Esophagus muscularis mucosa (tissue), 4 donors: ENCODE measurements around the gene ADAT1. TPM values are rescaled to one million over a fixed set of nuclear protein-coding genes. Genes with fewer than 3 reads are reported as not detected.

Experiments
- DNase-seq: peaks from one replicate; pipeline ENCODE4 v3.0.0-alpha.2; 2017; ENCODE audit errors: extremely low spot score
- H3K27ac ChIP-seq, 4 donors: fragments of 200-600 bp; sonication (generic); replicated peaks in 1 of 4; 1 replicate in 3 of 4; 2 replicates in 1 of 4; pipeline ENCODE4 v1.5.1; 2016 to 2019; ENCODE audit warnings: mild to moderate bottlenecking in 1 of 4
- H3K27me3 ChIP-seq, 4 donors: fragments of 200-600 bp; sonication (generic); one replicate each; pipeline versions ENCODE4 v1.5.1 to v1.6.0; 2016 to 2019
- H3K36me3 ChIP-seq, 4 donors: fragments of 200-600 bp; sonication (generic); one replicate each; pipeline ENCODE4 v1.5.1; 2016 to 2019
- H3K4me1 ChIP-seq, 4 donors: fragments of 200-600 bp; sonication (generic); one replicate each; pipeline ENCODE4 v1.5.1; 2016 to 2019
- H3K4me3 ChIP-seq, 4 donors: fragments of 200-600 bp; sonication (generic); 1 replicate in 2 of 4; 2 replicates in 2 of 4; pipeline ENCODE4 v1.5.1; 2016 to 2019; ENCODE audit warnings: mild to moderate bottlenecking in 4 of 4, moderate library complexity in 1 of 4
- H3K9me3 ChIP-seq, 4 donors: fragments of 200-600 bp; sonication (generic); 1 replicate in 3 of 4; 2 replicates in 1 of 4; pipeline ENCODE4 v1.5.1; 2016 to 2019
- EP300 ChIP-seq: sonication (generic); formaldehyde crosslinking; IDR thresholded peaks from one replicate; pipeline ENCODE4 v1.6.1; 2017; ENCODE audit warnings: antibody characterized with exemption
- POLR2A ChIP-seq: fragments of 450-650 bp; IDR thresholded peaks from one replicate; pipeline ENCODE4 v1.6.1; 2017; ENCODE audit warnings: antibody characterized with exemption, moderate library complexity, mild to moderate bottlenecking, low read depth
- POLR2AphosphoS5 ChIP-seq, 2 donors: sonication (generic); formaldehyde crosslinking; IDR thresholded peaks; one replicate each; pipeline ENCODE4 v1.6.1; 2017; ENCODE audit warnings: antibody characterized with exemption in 2 of 2
- WGBS: methylation state at CpG from one replicate; pipeline ENCODE4 v1.1.5; 2018; 5-methylcytosine and 5-hydroxymethylcytosine counted together
- intact Hi-C: fragments of 100-400 bp; cut with DNase I; formaldehyde crosslinking; loops from one replicate; pipeline ENCODE4 v1.15.1; 2023
- total RNA-seq, 4 donors: library from RNA; depleted of rRNA; stranded (reverse); fragments of >200 nt; gene quantifications; one replicate each; pipeline versions ENCODE4 v1.1.0 to v1.2.1, GENCODE V29; 2016
- TF ChIP-seq, protein P1 (sequence below), 3 experiments: fragments of 200-600 bp in 2 of 3; fragments of 450-650 bp in 1 of 3; sonication (generic) in 2 of 3; IDR thresholded peaks; one replicate each; pipeline ENCODE4 v1.5.1; 2017 to 2019; ENCODE audit warnings: antibody characterized with exemption in 3 of 3, mild to moderate bottlenecking in 2 of 3, moderate library complexity in 1 of 3

The ADAT1 gene
- total RNA-seq, 4 donors from 2014 or later = 17.0 to 33.6 (median 22.7) TPM

DNA sequence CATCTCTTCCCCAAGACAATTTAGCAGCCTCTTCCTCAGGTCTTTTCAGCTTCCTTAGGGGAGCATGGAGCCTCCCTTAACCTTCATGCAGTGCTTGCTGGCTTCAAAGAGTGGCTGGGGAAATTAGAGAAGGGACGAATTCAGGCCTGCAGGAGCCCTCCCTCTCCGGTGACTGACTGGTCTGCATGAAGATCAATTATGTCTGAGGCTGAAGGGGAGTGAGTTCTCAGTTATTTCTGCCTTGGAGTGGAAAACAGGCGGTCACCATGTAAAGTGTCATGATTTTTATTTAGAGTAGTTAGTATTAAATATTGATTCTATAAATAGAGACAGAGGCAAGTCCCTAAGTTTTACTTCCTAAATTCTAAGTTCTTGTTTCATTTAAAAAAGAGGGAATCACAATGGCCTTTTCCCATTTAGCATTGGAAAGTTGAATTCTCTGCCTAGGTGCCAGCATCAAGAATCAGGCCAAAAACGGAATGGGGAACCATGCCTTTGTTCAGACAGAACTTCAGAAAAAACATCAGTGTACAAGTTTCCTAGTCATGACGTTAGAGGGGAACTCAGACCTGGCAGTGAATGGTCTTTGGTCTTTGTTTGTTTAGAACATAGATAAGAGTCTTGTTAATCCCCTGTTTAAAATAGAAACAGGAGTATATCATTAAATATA lies 52.5 kb downstream of the ADAT1 start:
- H3K4me3 ChIP-seq = no peak overlapping the region
- 47% methylated on average over 4 of the region's 5 CpGs for WGBS
- H3K4me1 ChIP-seq = peaks cover 62 to 75% (median 73%) of the 10 kb centered on the region in 4 donors
- intact Hi-C loops = no loop called here
- no peaks in the 10 kb centered on the region for H3K27me3 ChIP-seq
- no peaks in the 10 kb centered on the region for H3K9me3 ChIP-seq
- TF ChIP-seq POLR2AphosphoS5 (IDR thresholded peaks at IDR 0.05) = no peak
- TF ChIP-seq EP300 = no peak
- no peak overlapping the region for H3K27ac ChIP-seq
- H3K36me3 ChIP-seq = peaks cover 36 to 81% (median 76%) of the 10 kb centered on the region in 4 donors
- DNase-seq = no peak

DNA sequence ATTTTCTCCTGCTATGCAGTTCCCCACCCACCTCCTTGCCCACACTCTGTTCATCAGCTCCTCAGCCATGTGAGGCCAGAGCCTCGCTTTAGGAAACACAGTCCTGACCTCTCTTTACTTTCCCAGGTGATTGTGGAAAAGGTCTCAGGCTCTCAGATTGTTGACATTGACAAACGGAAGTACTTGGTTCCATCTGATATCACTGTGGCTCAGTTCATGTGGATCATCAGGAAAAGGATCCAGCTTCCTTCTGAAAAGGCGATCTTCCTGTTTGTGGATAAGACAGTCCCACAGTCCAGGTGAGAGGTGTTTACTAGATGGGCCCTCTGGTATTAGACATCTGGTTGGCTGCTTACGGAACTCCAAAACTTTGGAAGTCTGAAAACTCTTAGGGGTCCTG lies 55.2 kb downstream of the ADAT1 start:
- 85% methylated on average over 4 of the region's 4 CpGs for WGBS
- Histone ChIP-seq H3K27ac (no peak overlapping the region), H3K36me3 (peaks cover 36 to 57% (median 51%) of the 10 kb centered on the region in 4 donors), H3K4me1 (peaks cover 64 to 74% (median 68%) of the 10 kb centered on the region in 4 donors), H3K27me3 (no peaks in the 10 kb centered on the region), H3K4me3 (peak overlapping the region in 1 of 4 donors; percentile 95), H3K9me3 (no peaks in the 10 kb centered on the region)
- TF ChIP-seq, protein P1, sequence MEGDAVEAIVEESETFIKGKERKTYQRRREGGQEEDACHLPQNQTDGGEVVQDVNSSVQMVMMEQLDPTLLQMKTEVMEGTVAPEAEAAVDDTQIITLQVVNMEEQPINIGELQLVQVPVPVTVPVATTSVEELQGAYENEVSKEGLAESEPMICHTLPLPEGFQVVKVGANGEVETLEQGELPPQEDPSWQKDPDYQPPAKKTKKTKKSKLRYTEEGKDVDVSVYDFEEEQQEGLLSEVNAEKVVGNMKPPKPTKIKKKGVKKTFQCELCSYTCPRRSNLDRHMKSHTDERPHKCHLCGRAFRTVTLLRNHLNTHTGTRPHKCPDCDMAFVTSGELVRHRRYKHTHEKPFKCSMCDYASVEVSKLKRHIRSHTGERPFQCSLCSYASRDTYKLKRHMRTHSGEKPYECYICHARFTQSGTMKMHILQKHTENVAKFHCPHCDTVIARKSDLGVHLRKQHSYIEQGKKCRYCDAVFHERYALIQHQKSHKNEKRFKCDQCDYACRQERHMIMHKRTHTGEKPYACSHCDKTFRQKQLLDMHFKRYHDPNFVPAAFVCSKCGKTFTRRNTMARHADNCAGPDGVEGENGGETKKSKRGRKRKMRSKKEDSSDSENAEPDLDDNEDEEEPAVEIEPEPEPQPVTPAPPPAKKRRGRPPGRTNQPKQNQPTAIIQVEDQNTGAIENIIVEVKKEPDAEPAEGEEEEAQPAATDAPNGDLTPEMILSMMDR (IDR thresholded peaks at IDR 0.05) = no peak
- TF ChIP-seq POLR2AphosphoS5 (IDR thresholded peaks at IDR 0.05) (no peak), POLR2A (no peak), EP300 (no peak)
- DNase-seq = no peak
- intact Hi-C loops = loop anchor here (5.0 kb wide), 1 partner anchor 51 kb away; no protein-coding TSS in a partner anchor

DNA sequence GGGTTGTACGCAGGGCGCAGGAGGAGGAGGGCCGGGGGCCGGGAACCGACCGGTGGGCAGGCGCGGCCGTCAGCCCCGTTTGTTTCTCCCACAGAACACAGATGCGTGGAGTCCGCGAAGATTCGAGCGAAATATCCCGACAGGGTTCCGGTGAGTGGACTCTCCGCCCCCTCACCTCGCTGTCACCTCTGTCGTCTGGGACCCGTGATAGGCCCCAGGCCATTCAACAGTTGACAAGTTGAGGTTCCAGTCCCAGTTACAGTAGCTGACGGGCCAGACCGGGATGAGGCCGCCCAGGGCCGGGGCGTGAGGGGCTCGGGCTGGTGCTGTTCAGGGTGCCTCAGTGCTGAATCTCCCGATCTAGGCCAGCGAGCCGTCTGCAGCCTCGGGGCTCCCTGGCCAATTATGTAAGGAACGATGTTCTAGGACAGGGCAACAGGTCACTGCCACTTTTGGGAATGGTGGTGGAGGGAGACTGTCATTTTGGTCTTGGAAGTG lies 56.3 kb downstream of the ADAT1 start:
- Histone ChIP-seq H3K27ac (peak overlapping the region; percentile 73 to 82 (median 74)), H3K9me3 (no peaks in the 10 kb centered on the region), H3K27me3 (no peaks in the 10 kb centered on the region), H3K4me1 (peaks cover 52 to 65% (median 60%) of the 10 kb centered on the region in 4 donors), H3K36me3 (peaks cover 26 to 46% (median 40%) of the 10 kb centered on the region in 4 donors), H3K4me3 (peak overlapping the region; percentile 71 to 100 (median 92))
- 9% methylated on average over 6 of the region's 32 CpGs for WGBS
- DNase-seq = no peak
- no peak for TF ChIP-seq POLR2AphosphoS5 (IDR thresholded peaks at IDR 0.05)
- TF ChIP-seq EP300 = no peak
- TF ChIP-seq POLR2A = no peak
- TF ChIP-seq, protein P1 (IDR thresholded peaks at IDR 0.05) = no peak
- intact Hi-C loops = loop anchor here (5.0 kb wide), 1 partner anchor 50 kb away; no protein-coding TSS in a partner anchor

DNA sequence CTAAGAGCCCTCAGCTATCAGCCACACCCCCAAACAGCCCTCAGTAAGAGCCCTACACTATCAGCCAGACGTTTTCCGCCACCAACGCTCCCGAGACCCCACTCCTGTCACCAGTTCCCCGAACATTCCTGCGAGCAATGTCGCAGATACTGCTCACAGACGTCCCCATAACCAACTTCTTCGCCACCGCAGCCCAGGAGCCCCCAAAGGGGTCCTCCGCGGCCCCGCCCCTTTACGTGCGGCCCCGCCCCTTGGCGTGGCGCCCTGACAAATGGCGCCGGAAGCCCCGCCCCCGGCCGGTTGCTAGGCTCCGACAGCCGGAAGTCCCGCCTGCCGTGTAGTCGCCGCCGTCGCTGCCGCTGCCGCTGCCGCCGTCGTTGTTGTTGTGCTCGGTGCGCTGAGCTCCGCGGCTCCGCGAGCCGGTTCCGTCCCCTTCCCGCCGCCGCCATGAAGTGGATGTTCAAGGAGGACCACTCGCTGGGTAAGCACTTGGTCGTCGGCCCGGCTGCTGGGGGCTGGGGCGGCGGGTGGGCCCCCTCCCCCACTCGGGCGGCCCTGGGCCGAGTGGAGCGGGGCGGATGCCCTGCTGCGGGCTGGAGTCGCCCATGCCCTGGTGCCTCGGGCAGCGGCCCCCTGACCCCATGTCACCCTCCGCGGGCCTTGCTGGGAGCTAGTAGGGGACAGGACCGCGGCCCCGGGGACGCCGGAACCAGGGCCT lies 56.9 kb downstream of the ADAT1 start, which contains the start of gene GABARAPL2:
Gene GABARAPL2, plus strand, starts transcription at position 340 of the 718 bp plus-strand sequence. Its CDS starts 108 bp downstream, at position 448.
- 1% methylated on average over 7 of the region's 69 CpGs for WGBS
- intact Hi-C loops = loop anchor here (5.0 kb wide), 1 partner anchor 49 kb away; no protein-coding TSS in a partner anchor
- H3K36me3 ChIP-seq = peaks cover 25 to 40% (median 34%) of the 10 kb centered on the region in 4 donors
- DNase-seq = no peak
- peaks cover 46 to 59% (median 54%) of the 10 kb centered on the region in 4 donors for H3K4me1 ChIP-seq
- H3K4me3 ChIP-seq = peak within 1 kb of the TSS; percentile 71 to 100 (median 92)
- no peaks in the 10 kb centered on the region for H3K27me3 ChIP-seq
- peak within 1 kb of the TSS; percentile 73 to 82 (median 74) for H3K27ac ChIP-seq
- TF ChIP-seq POLR2A = peak; percentile 46
- TF ChIP-seq EP300 = no peak
- TF ChIP-seq POLR2AphosphoS5 (IDR thresholded peaks at IDR 0.05) = peak; percentile 90 to 95
- TF ChIP-seq, protein P1 (IDR thresholded peaks at IDR 0.05) = peak in 1 of 3 experiments; percentile 20
- H3K9me3 ChIP-seq = no peaks in the 10 kb centered on the region

DNA sequence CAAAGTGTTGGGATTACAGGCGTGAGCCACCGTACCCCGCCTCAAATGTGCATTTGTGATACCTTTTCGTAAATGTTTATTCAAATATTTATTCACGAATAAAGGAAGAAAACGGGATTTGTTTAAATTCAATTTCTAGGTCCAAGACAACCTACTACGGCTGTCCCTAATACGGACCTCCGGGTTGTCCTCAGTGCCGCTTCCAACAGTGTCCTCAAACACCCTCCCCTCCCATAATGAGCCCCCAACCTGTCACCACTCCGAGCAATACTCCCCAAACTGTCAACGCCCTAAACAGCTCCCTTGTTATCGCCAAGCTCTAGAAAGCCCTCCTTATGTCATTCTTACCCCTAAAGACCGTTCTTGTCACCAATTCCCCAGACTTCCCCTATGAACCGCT lies 57.4 kb downstream of the ADAT1 start:
- Histone ChIP-seq H3K4me3 (peak overlapping the region; percentile 71 to 100 (median 92)), H3K4me1 (peaks cover 45 to 54% (median 49%) of the 10 kb centered on the region in 4 donors), H3K9me3 (no peaks in the 10 kb centered on the region), H3K27ac (peak overlapping the region; percentile 73 to 82 (median 74)), H3K36me3 (peaks cover 21 to 35% (median 28%) of the 10 kb centered on the region in 4 donors), H3K27me3 (no peaks in the 10 kb centered on the region)
- intact Hi-C loops = loop anchor here (5.0 kb wide), 1 partner anchor 48 kb away; no protein-coding TSS in a partner anchor
- 25% methylated on average over 15 of the region's 15 CpGs for WGBS
- DNase-seq = no peak
- TF ChIP-seq POLR2AphosphoS5 (IDR thresholded peaks at IDR 0.05) = no peak
- no peak for TF ChIP-seq POLR2A
- no peak for TF ChIP-seq EP300
- TF ChIP-seq, protein P1 (IDR thresholded peaks at IDR 0.05) = no peak
